ENCODE data around the gene CHMP4B.
"Not testable (repeated sequence)": the region's sequence is repeated elsewhere in the genome, so short reads cannot be mapped to it uniquely, and the experiment has no call there.

The CHMP4B gene

DNA sequence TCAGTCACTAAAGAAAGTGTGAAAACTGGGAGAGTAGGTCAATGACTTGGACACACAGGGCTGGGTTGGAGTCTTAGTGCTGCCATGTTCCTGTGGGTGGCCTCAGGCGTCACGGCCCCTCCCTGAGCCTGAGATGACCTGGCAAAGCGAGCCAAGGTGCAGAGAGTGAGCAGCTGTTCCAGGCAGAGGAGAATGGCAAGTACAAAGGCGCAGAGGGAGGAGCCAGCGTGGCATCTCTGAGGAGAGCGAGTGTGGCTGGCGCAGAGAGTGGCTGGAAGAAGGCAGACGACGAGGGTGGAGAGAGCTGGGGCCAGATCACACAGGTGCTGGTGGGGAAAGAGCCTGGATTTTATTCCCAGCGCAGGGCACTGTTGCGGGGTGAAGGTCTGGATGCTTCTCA, 20.6 kb upstream of the CHMP4B start:
- no peak for DNase-seq

DNA sequence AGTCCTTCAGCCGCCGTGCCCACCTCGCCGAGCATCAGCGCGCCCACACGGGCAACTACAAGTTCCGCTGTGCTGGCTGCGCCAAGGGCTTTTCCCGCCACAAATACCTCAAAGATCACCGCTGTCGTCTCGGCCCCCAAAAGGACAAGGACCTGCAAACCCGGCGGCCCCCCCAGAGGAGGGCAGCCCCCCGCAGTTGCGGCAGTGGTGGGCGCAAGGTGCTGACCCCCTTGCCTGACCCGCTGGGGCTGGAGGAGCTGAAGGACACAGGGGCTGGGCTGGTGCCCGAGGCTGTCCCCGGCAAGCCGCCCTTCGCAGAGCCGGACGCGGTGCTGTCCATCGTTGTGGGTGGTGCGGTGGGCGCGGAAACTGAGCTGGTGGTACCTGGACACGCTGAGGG, 20.1 kb upstream of the CHMP4B start:
- no peak for DNase-seq

DNA sequence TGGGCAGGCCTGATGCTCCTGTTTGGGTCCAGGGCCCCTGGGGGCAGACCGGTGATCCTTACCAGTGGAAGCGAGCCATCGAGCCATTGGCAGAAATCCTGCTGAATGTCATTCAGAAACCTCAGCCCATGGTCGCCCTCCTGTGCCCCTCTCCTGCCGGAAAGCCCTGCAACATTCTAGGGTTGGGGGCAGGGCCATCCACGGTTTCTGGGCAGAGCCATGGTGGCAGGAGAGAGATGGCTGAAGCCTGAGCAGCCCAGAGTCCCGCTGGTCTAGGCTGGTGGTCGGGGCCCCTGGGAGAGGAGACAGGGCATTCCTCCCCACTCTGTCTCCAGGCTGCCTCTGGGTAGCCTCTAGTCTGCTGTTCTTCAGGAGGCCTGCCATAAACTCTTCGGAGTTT, 19.6 kb upstream of the CHMP4B start:
- no peak for DNase-seq

DNA sequence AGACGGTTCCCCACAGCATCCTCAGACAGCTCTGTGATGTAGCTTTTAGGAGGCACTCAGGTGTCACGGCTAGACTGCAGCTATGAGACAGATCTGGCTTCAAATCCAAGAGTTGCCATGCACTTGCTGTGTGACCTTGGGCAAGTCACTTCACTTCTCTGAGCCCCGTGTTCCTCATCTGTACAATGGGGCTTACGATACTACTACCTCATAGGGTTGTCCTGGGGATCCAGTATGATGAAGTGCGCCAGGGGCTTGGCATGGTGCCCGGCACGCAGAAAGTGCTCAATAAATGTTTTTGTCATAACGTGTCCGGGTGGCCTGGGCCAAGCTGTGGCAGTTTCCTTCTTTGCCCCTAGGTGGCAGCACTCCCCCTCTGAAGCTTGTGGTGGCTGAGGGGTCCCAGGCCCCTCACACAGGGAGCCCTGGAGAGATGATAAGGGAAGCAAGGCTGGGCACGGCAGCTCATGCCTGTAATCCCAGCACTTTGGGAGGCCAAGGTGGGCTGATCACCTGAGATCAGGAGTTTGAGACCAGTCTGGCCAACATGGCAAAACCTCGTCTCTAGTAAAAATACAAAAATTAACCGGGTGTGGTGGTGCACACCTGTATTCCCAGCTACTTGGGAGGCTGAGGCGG, 19.1 kb upstream of the CHMP4B start:
- no peak for DNase-seq

DNA sequence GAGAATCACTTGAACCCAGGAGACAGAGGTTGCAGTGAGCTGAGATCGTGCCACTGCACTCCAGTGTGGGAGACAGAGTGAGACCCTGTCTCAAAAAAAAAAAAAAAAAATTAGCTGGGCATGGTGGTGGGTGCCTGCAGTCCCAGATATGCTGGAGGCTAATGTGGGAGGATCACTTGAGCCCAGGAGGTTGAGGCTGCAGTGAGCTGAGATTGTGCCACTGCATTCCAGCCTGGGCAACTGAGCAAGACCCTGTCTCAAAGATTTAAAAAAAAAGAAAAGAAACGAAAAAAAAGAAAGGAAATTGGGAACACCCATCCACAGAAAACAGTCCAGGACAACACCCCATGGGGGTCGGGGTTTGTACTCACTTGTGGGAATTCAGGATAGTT, 18.6 kb upstream of the CHMP4B start:
- not testable (repeated sequence) for DNase-seq

DNA sequence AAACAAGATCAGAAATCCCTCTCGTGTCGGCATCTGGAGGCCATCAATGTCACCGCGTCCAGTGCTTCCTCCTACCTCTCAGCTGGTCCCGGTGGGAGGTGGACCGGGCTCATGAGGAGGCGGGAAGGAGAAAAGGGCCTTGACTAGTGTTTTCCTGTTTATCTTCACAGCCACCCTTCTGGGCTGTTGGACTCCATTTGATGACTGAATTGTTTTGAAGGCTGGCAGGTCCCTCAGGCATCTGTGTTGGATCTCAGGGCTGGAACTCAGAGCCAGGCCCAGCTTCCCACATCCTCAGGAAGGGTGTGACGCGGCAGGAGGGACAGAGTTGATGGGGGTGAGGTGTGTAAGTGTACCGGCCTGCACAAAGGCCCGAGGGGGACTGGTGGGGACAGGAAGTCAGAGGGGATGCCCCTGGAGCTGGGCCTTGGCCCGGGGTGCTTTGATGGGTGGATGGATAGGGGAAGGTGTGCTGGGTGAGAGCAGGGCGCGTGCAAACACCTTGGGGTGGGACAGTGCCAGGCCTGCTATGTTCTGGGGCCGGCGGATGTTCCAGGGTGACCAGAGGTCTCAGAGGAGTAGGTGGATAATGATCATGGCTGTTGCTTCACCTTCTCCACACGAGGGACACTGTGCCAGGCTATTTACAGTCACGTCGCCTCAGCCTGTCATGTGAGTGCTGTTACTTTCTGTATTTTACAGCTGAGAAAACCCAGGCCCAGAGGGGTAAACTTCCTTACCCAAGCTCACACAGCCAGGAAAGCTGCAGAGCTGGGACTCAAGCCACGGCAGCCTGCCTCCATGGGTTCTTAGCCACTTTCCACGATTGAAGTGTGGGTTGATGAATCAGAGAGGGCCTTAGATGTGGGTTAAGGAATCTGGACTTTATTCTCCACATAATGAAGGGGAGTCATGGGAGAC, 17.9 kb upstream of the CHMP4B start:
- DNase-seq: no peak

DNA sequence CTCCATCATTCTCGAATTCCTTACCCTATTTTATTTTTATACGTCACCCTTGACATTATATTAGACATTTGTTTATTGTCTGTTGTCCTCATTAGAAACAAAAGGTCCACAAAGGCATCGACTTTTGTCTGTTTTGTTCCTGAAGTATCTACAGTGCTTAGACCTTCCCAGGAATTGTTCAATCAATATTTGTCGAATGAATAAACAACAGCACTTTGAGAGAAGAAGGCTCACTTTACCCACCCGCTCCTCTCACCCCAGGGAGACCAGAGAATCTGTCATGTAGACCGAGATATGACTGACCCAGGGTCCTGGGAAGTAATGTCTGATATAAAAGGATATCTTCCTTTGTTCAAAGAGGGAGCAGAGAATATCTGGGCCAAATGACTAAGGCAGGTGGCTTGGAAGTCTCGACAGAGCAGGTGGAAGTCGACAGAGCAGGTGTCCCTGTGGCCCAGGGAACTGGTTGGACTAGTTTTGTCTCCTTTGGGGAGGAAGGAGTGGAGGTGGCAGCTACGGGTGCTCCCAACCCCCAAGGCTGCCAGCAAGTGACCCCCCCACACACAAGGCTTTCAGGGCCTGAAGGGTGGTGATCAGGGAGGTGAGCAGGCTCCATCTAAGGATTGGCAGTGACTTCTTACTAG, 14.8 kb upstream of the CHMP4B start:
- peak; percentile 83 for DNase-seq

DNA sequence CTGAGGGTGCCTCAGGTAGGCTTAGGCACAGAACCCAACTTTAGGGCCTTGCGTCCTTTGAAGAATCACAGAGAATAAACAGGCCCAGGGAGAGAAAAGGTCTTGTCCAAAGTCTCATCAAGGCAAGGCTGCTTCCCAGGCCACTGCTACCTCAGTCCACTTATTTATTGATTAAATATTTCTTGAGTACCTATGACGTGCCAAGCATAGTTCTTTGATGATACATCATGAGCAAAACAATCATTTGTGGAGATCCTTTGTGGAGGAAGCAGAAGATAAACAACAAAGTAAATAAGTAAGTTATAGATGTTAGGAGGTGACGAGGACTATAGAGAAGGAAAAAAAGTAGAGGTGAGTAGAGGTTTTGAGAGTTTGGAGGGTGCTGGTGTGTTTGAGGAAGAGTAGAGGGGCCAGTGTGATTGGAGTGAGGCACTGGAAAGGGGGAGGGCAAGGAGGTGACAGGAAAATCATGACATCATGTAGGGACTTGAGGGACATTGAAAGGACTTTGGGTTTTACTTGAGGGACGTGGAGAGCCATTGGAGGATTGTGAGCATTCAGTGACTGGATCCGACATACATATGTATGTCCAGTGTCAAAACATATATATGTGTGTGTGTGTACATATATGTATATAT, 14.1 kb upstream of the CHMP4B start:
- no peak for DNase-seq

DNA sequence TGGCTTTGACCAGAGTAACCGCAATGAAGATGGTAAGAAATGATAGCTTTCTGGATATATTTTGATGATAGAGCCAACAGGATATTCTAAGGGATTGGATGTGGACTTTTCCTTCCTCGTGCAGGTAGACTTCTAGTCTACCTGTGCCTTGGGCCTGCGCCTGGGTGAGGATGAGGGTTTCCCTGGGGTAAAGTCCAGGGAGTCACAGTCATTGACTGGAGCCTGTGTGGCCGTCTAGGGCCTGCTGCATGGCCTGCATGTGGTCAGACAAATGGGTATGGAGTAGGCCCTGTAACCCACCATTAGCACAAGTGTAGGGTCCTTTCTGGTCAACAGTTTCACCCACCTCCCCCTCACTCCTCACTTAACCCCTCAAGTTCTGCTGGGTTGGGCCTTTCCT, 12.7 kb upstream of the CHMP4B start:
- DNase-seq: no peak

DNA sequence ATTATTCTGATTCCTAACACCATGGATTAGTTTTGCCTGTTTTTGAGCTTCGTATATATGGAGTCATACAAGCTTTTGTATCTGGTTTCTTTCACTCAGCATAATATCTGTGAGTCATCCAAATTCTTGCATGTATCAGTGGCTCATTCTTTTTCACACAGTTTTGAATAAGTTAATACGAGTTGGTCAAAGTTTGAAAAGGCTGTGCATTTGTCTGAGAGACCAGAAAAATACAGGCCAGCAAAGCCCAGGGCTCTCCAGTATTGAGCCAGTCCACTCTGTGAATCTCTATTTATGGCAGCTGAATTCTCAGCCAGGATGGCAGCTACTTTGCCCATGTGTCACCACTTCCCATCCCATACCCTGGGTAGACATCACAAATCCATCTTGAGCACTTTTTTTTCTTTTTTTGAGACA, 7.2 kb upstream of the CHMP4B start:
- DNase-seq: no peak

DNA sequence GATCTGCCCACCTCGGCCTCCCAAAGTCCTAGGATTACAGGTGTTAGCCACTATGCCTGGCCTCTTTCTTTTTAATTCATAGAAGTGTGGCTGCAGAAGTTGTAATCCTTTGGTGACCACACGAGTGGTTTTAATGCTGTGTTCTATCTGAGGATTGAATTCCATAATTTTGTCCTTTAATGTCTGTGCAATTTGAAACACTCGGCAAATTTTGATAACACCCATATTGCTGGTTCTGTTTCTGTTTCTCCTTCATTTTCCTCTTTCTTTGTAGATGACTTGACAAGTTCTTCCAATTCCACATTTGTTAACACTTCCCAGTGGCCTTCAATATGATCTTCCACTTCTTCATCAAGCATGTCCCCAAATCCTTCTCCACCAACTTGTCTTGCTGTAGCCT, 2.8 kb upstream of the CHMP4B start:
- DNase-seq: no peak

DNA sequence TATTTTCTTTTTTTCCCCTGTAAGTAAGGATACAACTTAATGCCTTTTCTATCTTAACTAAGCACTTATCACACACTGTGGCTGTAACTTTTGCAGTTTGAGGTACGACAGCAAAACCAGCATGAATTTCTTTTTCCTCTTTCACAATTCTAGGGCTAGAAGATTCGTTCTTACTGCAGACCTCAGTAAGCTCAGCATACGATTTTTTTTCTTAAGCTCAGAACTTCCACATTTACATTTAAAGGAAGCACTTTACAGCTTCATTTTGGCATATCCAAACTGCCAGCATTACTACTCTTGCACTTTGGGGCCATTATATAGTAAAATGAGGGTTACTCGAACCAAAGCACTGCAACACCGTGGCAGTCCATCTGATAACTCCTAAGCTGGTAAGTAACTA, 889 bp upstream of the CHMP4B start:
- DNase-seq: no peak

DNA sequence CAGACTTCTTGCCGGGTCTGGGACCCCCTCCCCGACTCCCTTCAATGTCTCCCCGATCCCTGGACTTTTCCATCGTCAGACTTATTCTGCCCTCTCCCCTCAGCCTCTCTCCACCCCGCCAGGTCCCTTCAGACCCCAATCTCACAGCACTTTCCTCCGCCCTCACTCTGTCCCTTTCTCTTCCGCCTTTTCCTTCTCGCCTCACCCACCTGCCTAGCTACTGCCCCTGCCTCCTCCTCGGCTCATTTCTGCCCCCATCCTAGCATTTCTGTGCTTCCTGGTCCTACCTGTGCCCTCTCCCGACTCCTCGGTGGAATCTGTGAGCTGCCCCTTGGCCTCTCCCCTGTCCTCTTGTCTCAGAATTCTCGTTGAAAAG, 616 bp downstream of the CHMP4B start:
- DNase-seq: no peak

DNA sequence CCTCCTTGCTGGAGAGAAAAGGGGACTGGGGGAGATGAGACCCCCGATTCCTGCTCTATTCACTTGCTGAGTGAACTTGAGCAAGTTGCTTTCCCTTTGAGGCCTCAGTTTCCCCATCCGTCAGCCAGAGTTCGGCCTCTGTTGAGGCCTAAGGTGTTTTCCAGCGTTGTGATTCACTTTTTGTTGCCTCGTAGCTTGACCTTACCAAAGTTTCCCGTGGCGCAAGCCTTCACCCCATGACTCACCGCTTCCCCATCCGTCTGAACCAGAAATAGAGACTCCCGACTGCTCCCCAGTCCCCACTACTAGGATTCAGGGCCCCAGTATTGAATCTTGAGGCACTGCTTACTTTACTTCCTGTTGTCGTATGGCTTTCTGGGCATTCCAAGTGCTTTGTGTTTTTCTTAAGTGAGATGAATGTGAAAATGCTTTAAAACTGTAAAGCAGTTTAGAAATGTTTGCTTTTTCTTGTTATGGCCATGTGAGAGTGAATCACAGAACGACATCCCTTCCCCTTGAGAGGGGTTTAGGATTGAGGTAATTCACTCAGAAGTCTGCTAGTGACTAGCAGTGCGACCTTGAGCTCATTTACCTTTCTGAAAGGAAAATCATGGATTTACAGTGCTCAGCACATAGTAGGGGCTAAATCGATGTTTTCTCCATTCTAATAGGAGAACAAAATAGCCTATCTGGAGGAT, 1.2 kb downstream of the CHMP4B start:
- no peak for DNase-seq

DNA sequence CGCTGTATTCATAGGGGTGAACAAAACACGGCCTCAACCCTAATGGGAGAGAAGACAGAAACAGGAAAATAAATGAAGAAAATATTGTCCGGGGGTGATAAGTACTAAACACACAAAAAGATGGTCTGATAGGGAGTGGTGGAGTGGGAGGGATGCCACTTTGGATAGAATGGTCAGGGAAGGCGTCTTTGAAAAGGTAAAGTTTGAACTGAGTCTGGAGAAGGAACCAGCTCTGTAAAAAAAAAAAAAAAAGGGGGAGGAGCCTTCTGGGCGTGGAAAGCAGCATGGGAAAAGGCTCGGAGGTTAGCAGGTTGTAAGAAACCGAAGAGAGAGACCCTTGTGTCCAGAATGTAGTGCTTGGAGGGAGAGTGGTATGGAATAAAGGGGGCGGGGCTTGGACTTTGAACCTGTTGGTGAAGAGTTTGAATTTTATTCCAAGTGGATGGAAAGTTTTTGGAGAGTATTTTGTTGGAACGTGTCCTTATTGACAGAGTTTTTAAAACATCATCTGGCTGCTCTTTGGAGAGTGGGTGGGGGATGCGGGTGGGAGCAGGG, 1.8 kb downstream of the CHMP4B start:
- DNase-seq: no peak

DNA sequence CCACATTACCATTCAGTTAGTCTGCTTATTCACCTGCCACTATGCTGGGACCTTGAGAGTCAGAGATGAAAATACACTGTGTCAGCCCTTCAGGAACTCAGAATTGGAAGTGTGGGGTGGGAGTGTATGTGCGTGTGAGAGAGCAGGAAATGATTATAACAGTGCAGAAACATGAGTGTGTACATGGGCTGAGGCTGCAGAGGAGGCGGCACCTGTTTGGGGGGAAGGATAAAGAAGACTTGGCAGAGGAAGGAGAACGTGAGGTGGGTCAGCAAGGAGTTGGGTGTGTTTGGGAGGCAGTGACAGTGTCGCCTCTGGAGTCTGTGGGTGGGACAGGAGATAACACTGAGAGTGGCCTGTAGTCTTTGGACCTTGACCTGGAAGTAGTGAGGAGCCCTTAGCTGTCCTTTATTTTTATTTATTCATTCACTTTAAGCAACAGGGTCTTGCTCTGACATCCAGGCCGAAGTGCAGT, 3.1 kb downstream of the CHMP4B start:
- DNase-seq: no peak

DNA sequence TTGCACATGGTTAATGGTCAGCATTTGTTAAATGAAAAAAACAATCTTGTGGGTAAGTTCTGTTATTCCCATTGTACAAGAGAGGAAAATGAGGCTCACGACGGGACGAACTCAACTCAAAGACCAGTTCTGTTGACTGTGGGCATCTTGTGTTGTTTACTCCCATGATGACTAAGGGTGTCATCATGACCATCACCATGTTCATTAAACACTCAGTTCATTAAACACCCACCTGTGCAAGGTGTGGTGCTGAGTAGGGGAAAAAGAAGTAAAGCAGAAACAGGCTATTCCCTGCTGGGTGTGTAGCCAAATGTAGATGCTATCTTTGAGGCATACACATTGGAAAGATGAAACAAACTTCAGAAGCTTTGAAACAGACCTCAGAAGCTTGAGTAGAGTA, 4.5 kb downstream of the CHMP4B start:
- DNase-seq: no peak

DNA sequence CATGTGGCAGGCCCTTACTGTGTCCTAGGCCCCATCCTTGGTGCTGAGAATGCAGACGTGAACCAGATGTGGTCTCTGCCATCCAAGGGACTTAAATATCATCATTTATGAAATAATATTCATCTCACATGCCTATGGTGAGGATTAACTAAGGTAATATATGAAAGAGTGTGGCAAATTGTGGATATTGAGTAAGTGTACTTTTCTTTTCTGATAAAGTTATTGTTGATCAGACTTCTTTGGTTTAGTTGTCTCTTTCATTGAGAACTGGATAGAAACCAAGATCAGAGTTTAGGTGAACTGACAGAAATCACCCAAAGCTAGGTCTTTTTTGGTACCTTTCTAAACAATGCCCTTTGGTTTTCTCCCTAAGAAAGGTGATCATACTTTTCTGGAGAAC, 5.0 kb downstream of the CHMP4B start:
- no peak for DNase-seq

DNA sequence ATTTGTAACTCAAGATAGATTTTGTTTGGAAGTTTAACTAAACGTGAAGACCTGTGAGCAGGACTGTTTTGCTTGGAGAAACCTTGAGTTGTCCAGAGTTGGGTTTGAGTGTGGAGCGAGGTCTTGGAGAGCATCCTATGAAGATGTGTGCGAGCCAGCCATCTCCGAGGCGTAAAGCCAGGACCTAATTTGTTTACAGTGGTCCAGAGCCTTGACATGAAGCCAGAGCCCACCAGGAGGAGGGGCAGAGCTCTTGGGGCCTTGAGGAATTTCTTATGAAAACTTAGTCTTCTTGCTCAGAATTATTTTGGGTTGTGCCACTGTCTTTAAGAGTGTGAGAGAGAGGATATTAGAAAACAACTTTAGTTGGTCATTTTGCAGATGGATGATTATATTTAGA, 6.3 kb downstream of the CHMP4B start:
- no peak for DNase-seq

DNA sequence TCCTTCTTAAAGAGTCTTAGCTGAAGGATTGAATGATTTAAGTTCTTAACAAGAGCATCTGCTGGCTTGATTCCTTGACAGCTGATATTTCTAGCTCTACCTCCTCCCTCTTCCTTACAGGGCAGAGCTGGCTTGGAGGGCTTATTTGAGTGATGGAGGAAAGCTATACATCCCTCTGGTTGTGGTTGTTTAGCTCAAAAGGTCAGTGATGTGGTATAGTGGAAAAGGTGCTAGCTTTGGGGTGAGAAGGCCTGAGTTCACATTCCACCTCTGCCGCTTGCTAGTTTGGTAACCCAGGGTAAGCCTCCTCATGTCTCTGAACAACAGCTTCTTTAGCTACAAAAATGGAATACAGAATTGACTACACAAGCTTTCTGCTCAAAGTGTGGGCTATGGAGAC, 8.3 kb downstream of the CHMP4B start:
- no peak for DNase-seq

DNA sequence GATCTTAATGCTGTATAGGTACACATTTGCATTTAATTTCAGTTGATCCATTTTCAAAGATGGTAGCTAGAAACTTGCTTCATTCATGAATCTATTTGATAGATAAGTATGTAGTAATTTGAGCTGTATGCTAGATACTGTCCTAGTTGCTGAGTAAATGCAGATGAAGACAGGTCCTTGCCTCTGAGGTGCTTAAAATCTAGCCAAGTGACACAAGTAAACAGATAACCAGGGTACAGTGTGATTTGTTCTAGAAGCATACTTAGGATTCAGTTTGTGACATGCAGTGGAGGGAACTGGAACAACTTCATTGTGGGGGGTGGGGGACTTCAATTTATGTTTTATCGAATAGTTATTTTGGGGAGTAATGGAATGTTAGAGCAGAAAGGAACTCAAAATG, 9.2 kb downstream of the CHMP4B start:
- no peak for DNase-seq

DNA sequence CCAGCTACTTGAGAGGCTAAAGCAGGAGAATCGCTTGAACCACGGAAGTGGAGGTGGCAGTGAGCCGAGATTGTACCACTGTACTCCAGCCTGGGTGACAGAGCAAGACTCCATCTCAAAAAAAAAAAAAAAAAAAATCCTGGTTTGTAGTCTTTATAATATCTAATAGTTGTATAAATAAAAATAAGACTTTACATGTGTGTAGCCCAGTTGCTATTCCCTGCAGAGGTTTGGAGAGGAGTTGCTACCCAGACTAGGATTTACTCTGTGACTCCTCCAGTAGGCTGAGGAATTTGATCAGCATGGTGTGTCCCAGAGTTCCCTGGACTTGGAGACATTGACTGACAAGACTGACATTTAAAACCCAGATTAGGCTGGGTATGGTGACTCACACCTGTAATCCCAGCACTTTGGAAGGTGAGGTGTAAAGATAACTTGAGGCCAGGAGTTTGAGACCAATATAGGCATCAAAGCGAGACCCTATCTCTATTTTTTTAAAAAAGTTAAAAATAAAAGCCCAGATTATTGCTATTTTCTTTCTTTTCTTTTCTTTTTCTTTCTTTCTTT, 10.2 kb downstream of the CHMP4B start:
- DNase-seq: no peak
